MCF 10A (cell line): ENCODE measurements around the gene USF3. TPM values are rescaled to one million over a fixed set of nuclear protein-coding genes. Genes with fewer than 3 reads are reported as not detected.

Source experiments
- BruUV-seq: library from RNA; stranded (reverse); fragments of 400-500 nt; replicated peaks from 2 replicates; lab custom pipeline; 2021; lab: Mats Ljungman, UMichigan
- CTCF ChIA-PET: fragments of 300-600 bp; sonication (Branson Sonifier 250); formaldehyde crosslinking; extraction: SDS; loops from one replicate; lab custom pipeline; 2021; ENCODE audit warnings: antibody characterized with exemption, inconsistent platforms; lab: Yijun Ruan, JAX
- POLR2A ChIA-PET: fragments of 300-600, 350-650 bp; sonication (Branson Sonifier 250); formaldehyde crosslinking; extraction: SDS; loops from one replicate; lab custom pipeline; 2020; ENCODE audit warnings: antibody characterized with exemption, inconsistent platforms; lab: Yijun Ruan, JAX
- DNase-seq: peaks from one replicate; pipeline ENCODE4 v3.0.0-alpha.2; 2018; ENCODE audit not compliant: unreplicated experiment
- H3K27ac Mint-ChIP-seq: one replicate; pipeline ENCODE4 v1.8.0; 2022; ENCODE audit warnings: mild to moderate bottlenecking, low read depth, mixed read lengths; ENCODE audit not compliant: unreplicated experiment
- H3K27me3 Mint-ChIP-seq: one replicate; pipeline ENCODE4 v1.8.0; 2022; ENCODE audit warnings: mixed read lengths; ENCODE audit not compliant: insufficient read depth, unreplicated experiment
- H3K36me3 Mint-ChIP-seq: one replicate; pipeline ENCODE4 v1.8.0; 2022; ENCODE audit warnings: mild to moderate bottlenecking, moderate library complexity, mixed read lengths; ENCODE audit not compliant: insufficient read depth, unreplicated experiment
- H3K4me1 Mint-ChIP-seq: one replicate; pipeline ENCODE4 v1.8.0; 2022; ENCODE audit warnings: mixed read lengths; ENCODE audit not compliant: insufficient read depth, unreplicated experiment
- H3K4me3 Mint-ChIP-seq: one replicate; pipeline ENCODE4 v1.8.0; 2022; ENCODE audit warnings: mild to moderate bottlenecking, moderate library complexity, mixed read lengths; ENCODE audit not compliant: unreplicated experiment
- H3K9me3 Mint-ChIP-seq: one replicate; pipeline ENCODE4 v1.8.0; 2022; ENCODE audit warnings: mixed read lengths; ENCODE audit not compliant: unreplicated experiment
- CTCF ChIP-seq: fragments of 200-600 bp; IDR thresholded peaks from one replicate; pipeline ENCODE4 v1.8.0; 2022; ENCODE audit warnings: antibody characterized with exemption, mild to moderate bottlenecking; ENCODE audit not compliant: unreplicated experiment
- intact Hi-C: fragments of 100-400 bp; cut with micrococcal nuclease; formaldehyde crosslinking; loops from 2 replicates; pipeline ENCODE4 v1.14.1; 2022
- total RNA-seq: library from RNA; stranded (reverse); gene quantifications from 2 replicates; pipeline ENCODE4 v1.2.3, GENCODE V29; 2022

The USF3 gene
- total RNA-seq, 1 experiment from 2014 or later: 11.9 TPM

DNA sequence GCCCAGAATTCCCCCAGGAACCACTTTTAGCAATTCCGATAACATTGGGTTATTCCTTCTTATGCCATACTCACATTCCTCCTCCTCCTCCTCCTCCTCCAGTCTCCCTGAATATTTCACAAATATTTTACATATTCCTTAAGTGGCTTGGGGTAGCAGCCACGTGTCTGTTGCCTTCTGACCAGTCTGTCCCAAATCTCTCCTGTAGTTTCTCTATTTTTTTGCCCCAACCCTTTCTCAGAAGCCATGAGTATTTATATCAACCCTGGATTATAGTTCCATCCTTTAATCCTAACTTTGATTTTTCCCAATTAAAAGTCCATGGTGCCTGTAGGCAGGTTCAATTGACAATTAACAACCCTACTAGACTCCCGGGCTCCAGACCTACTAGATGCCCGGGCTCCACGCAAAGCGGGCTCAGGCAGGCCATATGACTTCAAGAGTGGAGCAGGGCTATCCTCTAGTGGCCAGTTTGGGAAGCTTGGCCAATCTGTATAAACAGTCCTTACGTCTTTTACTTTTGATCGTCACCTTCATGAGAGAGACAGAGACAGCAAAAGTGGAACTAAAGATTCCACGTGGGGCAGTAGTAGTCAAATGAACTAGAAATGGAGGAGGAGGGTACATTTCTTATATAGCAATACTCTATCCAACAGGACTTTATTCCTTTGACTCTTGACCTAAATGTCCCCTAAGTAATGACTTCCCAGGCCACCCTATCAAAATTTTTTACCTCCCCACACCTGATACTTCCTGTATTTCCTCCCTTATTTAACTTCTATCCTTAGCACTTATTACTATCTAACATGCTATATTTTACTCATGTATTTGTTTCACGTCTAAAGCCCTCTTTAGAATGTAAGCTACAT lies 69.7 kb downstream of the USF3 start:
- TF ChIP-seq CTCF: peak; percentile 90
- Mint-ChIP-seq H3K27ac (no peak overlapping the region), H3K27me3 (no peaks in the 10 kb centered on the region), H3K4me1 (peaks cover 13% of the 10 kb centered on the region), H3K9me3 (no peaks in the 10 kb centered on the region), H3K4me3 (no peak overlapping the region), H3K36me3 (no peaks in the 10 kb centered on the region)
- intact Hi-C loops: loop anchor here (1.0 to 10.0 kb wide), 7 partner anchors 49 to 575 kb away; no protein-coding TSS in a partner anchor
- BruUV-seq: no TSS peak
- CTCF ChIA-PET: interaction anchor here (0.7 to 7.4 kb wide), 18 partner anchors 9 to 1012 kb away, joined by 3 to 83 read pairs (median 4); no protein-coding TSS in a partner anchor
- DNase-seq: peak; percentile 74
- POLR2A ChIA-PET: interaction anchor here (1.7 kb wide), 1 partner anchor 118 kb away, joined by 4 read pairs; no protein-coding TSS in a partner anchor

DNA sequence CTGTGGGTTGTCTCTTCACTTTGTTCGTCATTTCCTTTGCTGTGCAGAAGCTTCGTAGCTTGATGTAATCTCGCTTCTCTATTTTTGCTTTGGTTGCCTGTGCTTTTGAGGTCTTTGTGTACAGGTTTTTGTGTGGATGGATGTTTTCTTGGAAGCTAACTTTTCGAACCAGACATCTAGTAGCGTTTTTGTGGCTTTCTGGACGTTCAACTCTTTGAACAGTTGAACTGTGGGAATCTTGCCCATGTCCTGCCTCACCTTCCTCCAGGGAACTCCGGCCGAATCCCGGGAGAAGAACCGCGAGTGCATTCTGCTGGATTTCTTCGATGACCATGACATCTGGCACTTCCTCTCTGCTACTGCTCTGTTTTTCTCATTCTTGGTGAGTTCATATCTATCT lies 70.6 kb downstream of the USF3 start:
- no peak for DNase-seq
- CTCF ChIA-PET: interaction anchor here (0.6 to 7.4 kb wide), 13 partner anchors 9 to 590 kb away, joined by 3 to 83 read pairs (median 3); partner anchors contain the start of gene NAA50
- Mint-ChIP-seq H3K27ac (no peak overlapping the region), H3K4me3 (no peak overlapping the region), H3K36me3 (no peaks in the 10 kb centered on the region), H3K4me1 (peaks cover 13% of the 10 kb centered on the region), H3K27me3 (no peaks in the 10 kb centered on the region), H3K9me3 (no peaks in the 10 kb centered on the region)
- intact Hi-C loops: loop anchor here (1.0 to 10.0 kb wide), 6 partner anchors 49 to 575 kb away; no protein-coding TSS in a partner anchor
- BruUV-seq: no TSS peak
- POLR2A ChIA-PET: interaction anchor here (1.0 kb wide), 1 partner anchor 136 kb away, joined by 3 read pairs; no protein-coding TSS in a partner anchor
- no peak for TF ChIP-seq CTCF

GRCh38 chr3:113623811-113624210 lies 72.6 kb downstream of the USF3 start:
- intact Hi-C loops: loop anchor here (10.0 kb wide), 1 partner anchor 291 kb away; no protein-coding TSS in a partner anchor
- H3K9me3 Mint-ChIP-seq: no peaks in the 10 kb centered on the region
- ChIA-PET CTCF (interaction anchor here (1.0 to 6.2 kb wide), 3 partner anchors 46 to 131 kb away, joined by 3 to 63 read pairs (median 3); no protein-coding TSS in a partner anchor), POLR2A (no interaction called here)
- TF ChIP-seq CTCF: no peak
- H3K36me3 Mint-ChIP-seq: no peaks in the 10 kb centered on the region
- no peak for DNase-seq
- BruUV-seq: no TSS peak
- no peaks in the 10 kb centered on the region for H3K27me3 Mint-ChIP-seq
- no peak overlapping the region for H3K4me3 Mint-ChIP-seq
- H3K4me1 Mint-ChIP-seq: peaks cover 13% of the 10 kb centered on the region
- no peak overlapping the region for H3K27ac Mint-ChIP-seq

- intact Hi-C loops: loop anchor here (10.0 kb wide), 1 partner anchor 291 kb away; no protein-coding TSS in a partner anchor
- H3K4me1 Mint-ChIP-seq: peaks cover 13% of the 10 kb centered on the region
- no peaks in the 10 kb centered on the region for H3K27me3 Mint-ChIP-seq
- no peaks in the 10 kb centered on the region for H3K36me3 Mint-ChIP-seq
- DNase-seq: no peak
- no peak overlapping the region for H3K4me3 Mint-ChIP-seq
- no peaks in the 10 kb centered on the region for H3K9me3 Mint-ChIP-seq
- no TSS peak for BruUV-seq
- CTCF ChIA-PET: interaction anchor here (1.4 kb wide), 2 partner anchors 128 to 130 kb away, joined by 3 to 5 read pairs; no protein-coding TSS in a partner anchor
- H3K27ac Mint-ChIP-seq: no peak overlapping the region
- TF ChIP-seq CTCF: no peak
- POLR2A ChIA-PET: no interaction called here
Observed at GRCh38 chr3:113623324-113623723, 73.1 kb downstream of the USF3 start.
